ENCODE measurements around the gene SEMA7A. TPM values are rescaled to one million over a fixed set of nuclear protein-coding genes. Genes with fewer than 3 reads are reported as not detected.
"Not testable (repeated sequence)": the region's sequence is repeated elsewhere in the genome, so short reads cannot be mapped to it uniquely, and the experiment has no call there.

Gene SEMA7A
- polyA plus RNA-seq, 1 donor: 5.2 TPM

DNA sequence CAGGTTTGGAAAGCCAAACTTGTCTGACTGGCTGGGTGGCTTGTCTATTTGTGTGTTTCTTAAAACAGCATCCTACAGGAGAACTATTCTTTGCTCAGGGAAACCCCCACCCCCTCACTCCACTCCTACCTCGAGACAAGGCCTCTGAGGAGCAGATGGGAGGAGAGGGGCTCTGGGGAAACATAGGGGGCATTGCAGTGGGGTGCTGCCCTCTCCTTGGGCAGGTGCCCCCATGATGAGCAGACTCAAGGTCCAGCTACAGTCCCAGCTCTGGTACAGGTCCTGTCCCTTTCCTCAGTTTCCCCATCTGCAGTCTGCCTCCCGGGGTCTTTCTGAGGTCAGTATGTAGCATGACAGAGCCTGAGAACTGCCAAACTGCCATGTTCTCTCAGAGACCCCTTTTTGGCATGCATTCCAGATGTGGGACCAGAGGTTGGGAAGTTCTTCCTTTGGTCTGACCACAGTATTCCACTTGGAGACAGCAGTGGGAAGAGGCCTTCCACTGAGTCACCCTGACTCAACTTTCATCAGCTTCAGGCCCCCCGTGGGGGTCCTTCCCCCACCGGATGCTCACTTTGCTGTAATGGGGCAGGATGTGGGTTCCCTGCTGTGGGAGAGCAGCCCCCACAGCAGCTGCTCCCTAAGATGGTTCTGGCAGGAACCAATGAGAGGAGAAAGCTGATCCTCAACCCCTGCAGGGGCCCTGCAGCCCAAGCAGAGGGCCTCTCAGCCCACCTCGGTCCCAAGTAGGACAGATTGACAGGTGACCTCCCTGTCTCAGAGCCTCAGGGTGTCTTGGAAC, 34.0 kb downstream of the SEMA7A start:
- DNase-seq: no peak

DNA sequence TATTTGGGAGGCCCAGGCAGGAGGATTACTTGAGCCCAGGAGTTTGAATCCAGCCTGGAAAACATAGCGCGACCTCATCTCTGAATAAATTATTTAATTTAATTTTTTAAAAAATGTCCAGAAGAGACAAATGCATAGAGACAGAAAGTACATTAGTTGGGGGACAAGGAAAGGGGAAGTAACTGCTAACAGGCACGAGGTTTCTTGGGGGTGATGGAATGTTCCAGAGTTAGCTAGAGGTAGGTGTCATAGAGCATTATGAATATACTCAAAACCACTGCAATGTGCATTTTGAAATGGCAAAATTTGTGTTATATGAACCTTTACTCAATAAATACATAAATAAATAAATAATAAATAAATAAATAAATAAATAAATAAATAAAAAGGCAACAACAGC, 34.7 kb downstream of the SEMA7A start:
- DNase-seq: no peak

DNA sequence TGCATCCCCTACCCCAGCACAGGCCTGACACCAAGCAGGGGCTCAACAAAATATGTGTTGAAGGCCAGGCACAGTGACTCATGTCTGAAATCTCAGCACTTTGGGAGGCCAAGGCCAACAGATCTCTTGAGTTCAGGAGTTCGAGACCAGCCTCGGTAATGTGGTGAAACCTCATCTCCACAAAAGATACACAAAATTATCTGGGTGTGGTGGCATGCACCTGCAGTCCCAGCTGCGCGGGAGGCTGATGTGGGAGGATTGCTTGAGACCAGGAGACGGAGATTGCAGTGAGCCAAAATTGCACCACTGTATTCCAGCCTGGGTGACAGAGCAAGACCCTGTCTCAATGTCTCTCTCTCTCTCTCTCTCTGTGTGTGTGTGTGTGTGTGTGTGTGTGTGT, 35.6 kb downstream of the SEMA7A start:
- no peak for DNase-seq

DNA sequence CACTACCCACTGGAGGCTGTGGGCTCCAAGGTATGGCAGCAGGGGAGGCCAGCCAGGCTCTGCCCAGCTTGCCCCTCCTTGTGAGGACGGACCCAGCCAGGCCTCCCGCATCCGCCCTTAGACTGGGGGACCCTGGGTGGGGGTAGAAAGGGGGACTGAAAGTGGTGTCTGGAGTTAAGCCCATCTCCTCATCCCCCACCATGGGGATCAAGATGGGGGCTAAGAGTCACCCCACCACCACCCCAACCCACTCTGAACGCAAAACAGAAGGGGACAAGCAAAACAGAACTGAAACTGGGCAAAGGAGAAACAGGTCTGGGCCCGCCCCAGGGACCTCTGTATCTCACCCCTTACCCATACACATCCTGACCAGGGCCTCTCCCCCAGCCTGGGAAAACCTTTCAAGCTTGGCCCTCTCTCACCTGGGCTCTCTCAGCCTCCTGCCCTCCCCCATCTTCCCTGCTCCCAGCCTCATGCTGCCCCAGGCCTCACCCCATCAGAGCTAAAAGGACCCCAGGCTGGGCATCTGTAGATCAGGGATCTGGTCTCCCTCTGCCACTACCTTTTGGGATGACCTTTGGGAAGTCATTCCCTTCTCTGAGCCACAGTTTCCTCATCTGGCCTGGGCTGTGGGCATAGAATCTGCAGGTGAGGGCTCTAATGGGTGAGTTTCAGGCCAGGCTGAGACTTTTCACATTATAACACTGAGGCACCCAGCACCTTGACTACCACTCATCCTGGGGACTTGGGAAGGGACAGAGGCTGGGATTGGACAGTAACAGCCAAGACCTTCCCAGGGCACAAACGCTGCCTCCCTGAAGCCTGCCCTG, 36.3 kb downstream of the SEMA7A start:
- no peak for DNase-seq

DNA sequence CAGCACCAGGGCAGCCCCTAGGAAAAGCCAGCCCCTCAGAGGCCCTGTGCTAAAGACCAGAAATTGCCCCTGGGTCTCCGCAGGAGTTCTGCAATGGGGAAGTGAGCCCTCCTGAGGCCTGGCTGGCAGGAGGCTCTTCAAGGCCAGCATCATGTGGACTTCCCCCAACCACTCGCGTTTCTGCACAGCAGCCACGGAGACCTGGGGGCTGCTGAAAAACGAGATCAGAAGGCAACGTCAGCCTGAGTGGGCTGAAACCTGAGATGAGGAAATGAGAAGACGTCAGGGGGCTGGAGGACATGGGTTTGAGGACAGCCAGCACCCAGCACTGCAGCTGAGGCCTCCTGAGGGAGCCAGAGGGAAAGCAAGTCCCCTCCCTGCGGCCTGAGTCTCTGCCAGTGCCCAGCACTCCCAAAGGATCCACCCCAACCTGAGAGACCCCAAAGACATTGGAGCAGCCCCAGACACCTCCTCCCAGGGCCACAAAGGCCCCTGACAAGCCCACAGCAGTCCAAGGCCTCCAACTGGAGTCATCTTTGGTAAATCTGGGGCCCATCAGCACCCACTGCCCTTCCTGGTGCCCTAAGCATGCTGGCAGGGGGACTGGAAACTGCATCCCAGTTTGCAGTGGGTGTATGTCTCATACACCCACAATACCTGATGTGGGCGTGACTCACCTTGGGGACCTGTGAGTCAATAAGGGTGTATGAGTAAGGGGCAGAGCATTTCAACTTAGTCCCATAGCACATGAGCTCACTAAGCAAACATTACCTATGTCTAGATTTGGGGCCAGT, 37.1 kb downstream of the SEMA7A start:
- no peak for DNase-seq

DNA sequence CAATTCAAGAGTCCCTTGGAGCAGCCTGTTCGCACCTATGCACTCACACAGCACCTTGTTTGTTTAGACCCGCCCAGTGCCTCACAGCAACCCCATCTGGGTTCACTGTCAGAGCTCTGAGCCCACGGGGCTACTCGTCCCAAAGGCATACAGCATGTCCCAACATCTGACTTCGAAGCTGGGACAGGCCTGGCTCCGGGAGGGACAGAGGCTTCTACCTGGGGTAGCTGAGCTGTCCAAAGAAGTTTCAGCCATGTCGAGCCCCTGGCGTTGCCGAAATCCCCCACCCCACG, 37.7 kb downstream of the SEMA7A start:
- no peak for DNase-seq

DNA sequence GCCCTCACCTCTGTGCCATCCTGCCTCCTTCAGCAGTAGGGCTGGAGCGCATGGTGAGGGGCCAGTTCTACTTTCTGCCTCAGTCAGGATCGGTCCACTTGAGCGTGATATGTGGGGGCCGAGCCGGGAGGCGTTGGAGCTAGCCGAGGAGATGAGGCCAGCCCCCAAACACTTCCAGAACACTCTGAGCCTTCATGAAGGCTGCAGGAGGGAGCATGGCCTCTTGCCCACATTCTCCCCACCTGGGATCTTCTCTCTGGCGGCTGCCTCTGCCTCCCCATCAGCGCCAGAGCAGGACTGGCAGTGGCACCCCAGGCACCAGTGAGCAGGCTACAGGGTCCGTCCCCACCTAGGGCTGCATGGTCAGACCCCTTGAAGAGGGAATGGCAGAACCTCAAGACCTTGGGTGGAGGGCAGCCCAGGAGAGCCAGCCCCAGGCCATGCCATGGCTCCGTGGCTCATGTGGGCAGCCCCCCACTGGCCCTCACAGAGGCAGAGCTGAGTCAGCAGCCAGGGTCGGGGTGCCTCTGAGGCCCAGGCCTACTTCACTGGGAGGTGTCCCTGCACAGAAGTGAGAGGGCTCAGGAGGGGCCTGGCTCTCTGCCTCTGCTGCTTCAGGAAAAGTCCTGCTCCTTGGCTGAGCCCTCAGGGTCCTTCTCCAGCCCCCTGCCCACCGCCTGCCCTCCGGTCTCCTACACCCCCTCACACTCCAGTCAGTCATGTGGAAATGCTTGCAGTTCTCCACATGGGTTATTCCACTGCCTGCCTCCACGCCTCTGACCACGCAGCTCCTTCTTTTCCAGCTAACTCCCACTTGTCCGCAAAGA, 38.2 kb downstream of the SEMA7A start:
- DNase-seq: no peak

DNA sequence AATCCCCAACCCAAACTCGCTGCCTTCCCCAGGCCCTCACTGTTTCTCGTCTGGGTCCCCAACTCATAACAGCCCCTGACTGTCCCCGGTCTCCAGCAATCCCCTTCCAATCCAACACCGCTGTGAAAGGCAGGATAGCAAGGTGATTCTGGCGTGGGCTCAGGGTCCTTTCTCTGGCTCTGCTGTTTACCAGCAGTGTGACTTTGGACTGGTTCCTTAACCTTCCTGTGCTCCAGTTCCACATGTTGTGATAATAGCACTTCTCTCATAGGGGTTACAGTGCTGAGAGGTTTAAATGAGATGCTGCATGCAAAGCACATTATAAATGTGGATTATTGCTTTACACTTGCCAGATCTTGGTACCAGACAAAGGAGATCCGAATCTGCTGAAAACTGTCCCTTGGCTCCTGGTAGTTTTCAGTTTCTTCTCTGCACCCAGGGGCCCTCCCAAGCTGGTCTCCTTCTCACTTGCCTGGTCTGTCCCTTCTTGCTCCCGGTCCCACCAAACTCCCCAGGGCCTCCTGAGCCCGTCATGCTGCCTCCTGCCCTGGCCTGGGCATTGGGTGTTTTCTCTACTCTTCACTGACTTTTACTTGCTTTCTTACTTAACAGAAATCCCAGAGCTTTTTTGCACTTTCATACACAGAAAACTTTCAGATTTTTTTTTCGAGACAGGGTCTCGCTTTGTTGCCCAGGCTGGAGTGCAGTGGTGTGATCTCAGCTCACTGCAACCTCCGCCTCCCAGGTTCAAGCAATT, 39.5 kb downstream of the SEMA7A start:
- no peak for DNase-seq

DNA sequence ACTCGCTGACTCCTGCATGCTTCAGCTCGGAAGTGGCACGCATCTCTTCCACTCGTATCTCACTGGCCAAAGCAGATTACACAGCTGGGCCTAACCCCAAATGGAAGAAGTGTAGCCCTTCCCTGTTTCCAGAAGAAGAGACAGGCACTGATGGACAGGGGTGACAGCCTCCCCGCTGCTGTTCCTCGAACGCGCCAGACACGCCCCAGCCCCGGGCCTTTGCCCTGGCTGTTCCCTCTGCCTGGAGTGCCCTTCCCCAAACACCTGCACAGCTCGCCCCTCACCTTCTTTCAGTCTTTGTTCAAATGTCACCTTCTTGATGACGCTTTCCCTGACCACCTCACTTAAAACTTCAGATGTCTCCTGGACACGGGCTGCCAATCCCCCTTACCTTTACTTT, 40.3 kb downstream of the SEMA7A start:
- DNase-seq: no peak

DNA sequence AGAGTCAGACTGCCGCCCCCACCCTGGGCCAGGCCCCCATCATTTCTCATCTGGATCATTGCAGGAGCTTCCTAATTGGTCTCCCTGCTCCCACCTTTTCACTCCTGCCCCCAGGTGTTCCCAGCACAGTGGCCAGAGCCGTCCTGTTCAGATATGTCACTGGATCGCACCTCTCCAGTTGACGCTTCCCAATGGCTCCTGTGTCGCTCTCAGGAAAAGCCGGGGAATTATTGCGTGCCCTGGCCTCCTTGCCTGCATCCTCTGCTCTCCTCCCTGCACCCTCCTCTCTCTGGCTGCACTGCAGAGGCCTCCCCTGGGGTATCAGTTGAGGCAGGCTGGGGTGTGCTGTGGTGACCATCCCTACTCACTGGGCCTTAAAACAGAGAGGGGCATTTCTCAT, 40.9 kb downstream of the SEMA7A start:
- no peak for DNase-seq

DNA sequence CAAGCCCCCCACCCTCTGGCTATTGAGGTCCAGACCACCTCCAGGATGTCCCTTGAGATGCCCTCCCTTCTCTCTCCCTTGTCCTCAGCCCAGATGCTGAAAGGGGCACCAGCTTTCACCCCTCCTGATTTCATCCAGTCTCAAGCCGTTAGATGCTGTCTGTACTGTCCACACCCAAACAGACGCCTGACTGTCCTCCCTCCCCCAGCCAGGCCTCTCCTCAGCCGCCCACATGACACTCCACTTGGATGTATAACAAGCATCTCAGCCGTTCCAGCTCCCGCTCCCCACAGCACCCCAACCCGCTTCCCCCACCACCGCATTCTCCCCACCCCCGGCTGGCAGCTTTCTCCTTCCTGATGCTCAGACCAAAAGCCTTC, 41.3 kb downstream of the SEMA7A start:
- DNase-seq: peak; percentile 63

DNA sequence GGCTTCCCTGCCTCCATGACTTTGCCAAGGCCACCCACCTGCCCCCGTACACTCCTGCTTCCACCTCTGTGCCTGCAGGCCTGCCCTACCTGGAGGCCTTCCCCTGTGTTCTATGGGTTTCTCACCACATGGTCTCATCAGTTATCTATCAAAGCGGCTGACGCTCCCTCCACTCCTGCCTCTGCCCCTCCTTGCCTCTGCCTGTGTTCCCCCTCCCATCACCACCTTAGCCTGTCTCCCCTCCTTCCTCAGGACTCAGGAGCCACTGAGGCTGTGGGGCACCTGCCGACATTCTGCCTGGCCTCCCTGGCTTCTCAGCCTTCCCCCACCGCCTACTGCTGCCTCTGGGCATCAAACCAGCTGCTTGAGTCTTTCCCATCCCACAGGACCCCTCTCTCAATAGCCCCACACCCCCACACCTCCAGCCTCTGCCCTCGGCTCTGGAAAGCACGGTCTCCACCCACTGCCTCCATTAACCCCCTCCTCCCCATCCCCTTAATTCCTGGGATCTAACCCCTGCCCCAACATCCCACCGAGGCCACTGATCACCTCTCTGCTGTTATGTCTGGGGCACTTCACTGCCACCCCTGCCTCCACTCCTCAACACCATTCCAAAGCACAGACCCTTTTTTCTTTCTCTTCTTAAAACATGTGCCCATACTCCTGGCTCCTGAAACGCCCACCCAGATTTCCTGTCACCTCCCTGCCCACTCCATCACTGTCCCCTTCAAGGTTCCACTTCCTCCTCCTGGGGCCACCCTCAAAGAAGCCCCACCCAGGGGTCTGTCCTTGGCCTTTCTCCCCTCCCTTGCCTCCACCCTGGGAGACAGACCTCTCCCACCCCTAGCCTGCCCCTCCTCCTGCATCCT, 41.9 kb downstream of the SEMA7A start:
- no peak for DNase-seq

DNA sequence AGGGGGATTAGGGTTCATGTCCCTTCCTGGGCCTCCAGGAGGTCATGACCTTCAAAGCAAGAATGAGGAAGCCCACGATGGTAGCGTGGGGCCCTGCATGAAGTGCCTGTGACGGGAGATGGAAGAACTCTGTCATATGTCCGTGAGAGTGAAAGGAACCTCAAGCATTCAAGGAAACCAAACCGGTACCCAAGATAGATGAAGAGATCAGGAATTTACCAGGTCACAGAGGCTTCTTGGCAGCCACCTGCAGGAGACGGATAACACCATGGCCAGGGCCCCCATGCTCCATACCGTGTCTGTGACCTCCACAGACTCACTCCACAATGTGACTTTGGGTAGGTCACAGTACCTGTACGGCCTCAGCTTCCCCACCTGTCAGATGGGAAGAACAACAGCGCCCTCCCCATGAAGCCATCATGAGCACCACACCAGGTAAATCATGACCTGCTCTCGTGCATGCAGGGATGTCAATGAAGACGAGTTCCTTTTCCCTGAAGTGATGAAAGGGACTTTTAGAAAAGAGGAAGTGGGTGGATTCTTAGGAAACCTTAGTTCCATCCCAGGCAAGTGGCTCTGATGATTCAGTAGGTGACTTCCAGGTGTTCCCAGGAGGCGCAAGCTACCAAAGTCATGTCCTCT, 43.0 kb downstream of the SEMA7A start:
- DNase-seq: no peak

DNA sequence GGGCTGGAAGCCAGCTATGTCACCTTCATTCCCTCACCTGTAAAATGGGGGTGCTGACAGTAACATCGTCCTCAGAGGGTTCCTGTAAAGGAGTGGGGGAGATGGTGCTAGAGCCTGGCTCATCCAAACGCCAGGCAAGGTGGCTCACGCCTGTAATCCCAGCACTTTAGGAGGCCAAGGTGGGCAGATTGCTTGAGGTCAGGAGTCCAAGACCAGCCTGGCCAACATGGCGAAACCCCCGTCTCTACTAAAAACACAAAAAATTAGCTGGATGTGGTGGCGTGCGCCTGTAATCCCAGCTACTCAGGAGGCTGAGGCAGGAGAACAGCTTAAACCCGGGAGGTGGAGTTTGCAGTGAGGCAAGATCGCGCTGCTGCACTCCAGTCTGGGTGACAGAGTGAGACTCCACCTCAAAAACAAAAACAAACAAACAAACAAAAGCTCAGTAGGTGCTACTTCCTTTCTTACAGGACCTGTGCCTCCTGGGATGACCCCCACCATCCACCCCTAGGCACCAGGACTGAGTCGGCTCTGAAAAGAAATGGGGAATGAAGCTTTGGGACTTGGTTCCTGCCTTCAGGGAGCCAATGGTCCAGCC, 43.6 kb downstream of the SEMA7A start:
- DNase-seq: not testable (repeated sequence)

DNA sequence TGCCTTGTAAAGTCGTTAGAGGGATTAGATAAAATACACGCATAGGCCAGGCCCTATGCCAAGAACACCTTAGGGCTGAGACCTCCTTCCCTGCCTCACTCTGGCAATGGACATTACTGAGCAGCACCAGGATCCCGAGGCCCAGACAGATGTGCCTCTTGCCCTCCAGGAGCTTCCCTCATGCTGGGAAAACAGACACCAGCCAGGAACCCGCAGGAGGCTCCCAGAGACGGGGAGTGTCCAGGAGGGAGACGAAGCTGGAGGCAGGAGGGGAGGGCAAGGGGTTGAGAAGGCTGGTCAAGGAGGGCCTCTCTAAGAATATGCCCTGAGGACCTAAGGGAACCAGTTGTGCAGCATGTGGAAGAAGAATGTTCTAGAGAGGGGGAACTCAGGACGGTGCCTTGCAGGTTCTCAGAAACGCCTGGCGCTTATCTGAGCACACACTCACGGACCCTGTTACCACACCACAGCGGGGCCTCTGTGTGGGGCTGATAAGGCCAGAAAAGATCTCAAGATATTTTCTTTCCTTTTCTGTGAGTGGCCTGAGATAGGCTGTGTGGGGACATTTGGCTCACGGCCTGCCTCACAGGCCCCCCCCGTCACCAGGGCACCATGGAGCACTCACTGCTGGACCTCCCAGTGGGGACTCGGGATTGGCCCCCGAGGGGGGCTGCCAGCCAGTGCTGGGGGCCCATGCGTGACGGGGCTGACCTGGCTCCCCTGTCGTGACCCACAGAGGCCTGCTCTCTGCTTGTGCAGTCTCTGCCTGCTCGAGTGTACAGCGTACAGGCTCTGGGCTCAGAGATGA, 44.3 kb downstream of the SEMA7A start:
- DNase-seq: no peak

DNA sequence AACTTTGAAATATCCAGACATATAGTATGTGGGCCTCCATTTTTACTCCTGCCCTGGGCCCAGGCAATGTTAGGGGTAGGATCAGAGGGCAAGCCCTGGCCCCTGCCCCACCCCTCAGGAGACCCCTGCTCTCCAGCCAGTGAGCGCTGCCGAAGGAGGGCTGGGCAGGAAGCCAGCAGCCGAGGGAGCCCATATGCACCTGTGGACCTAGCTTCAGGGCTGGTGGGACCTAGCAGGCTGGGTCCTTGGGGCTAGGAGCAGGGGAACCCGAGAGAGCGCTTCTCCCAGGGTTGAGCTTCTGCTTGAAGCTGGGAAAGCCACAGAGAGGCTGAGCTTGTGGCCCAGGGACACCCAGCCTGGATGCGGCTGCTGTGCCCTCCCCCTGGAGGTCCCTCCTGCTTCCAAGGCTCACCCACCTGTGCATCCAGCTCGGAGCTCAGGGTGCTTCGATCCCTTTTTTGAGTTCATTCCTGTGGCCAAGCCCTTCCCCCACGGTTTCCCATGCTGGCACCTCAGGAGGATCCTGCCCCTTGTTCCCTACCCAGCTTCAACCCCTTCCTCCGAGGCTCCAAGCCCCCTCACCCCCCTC, 45.3 kb downstream of the SEMA7A start:
- no peak for DNase-seq

DNA sequence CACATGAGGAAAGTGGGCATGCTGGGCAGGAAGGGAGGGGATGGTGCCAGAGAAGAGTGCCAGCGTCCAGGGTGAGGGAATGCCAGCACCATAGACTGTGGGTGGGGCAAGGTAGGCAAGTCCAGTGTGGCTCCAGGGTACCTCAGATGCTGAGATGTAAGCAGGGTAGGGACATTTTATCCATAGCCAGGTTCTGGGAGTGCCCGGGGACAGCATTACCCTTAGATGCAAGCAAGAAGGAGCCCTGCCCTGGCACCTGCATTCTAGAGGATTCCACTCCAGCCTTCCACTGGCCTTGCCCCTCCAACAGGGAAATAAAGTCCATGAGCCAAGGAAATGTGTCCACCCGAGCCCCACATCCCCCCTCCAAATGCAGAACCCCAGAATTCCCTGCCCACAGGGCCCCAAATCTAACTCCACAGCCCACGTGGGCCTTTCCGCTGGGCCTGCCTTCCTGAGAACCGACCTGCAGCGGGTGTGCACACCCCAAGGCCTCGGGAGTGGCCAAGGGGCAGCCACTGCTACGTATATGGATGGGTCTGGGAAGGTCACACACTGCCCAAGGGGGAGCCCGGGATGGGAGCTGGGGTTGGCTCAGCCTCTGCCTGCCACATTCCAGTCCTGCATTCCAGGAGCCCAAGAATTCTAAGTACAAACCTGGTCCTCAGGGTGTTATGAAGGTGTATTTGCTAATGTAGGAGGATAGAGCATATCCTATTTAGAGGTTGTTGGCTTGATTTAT, 46.0 kb downstream of the SEMA7A start:
- DNase-seq: no peak

DNA sequence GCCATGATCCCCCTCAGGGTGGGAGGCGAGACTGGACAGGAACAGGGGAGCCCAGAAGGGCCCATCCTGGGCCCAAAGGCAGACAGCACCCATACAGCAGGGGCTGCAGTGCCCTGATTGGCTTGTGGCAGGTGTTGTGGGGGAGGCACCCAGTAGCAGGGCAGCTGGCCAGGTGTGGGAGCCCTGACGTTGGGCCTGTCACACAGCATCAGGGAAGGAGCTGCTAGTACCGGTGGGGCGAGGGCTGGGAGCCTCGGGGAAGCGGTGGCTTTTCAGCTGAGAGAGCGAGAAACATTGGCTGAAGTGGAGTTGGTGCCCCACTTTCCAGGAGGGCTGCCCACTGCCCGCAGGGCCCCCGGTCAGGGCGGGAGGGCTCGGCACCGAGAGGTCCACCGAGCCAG, 46.6 kb downstream of the SEMA7A start:
- DNase-seq: no peak

Data from hindlimb muscle (tissue), 1 donor.